Fibroblast of skin of right biceps (primary cell): ENCODE measurements around the gene ADAMTS14.
"Not testable (repeated sequence)": the region's sequence is repeated elsewhere in the genome, so short reads cannot be mapped to it uniquely, and the experiment has no call there.

Source experiments
- DNase-seq: peaks from one replicate; pipeline ENCODE4 v3.0.0-alpha.2; 2013

The ADAMTS14 gene

GRCh38 chr10:70656489-70656888 is 15.8 kb upstream of the ADAMTS14 start:
- peak; percentile 99 for DNase-seq

DNA sequence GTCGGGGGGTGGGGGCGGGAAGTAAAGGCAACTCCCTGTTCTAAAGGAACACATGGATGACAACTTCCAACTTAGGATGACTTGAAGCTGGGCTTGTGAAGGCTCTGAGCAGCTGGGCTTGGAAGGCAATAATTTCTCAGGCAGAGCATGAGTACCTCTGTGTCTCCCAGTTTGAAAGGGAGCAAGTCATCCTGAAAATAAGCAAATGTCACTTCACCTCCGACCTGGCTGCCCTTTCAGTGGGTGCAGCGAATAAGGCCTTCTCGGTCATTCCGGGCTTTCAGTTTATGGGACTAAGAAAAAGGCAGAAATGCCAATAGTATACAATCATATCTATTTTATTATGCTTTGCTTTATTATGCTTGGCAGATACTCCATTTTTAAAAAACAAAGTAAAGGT is 15.3 kb upstream of the ADAMTS14 start:
- no peak for DNase-seq

- no peak for DNase-seq
These were observed 13.6 kb upstream of the ADAMTS14 start for GRCh38 chr10:70658582-70659136.

- no peak for DNase-seq
These were observed 13.0 kb upstream of the ADAMTS14 start for GRCh38 chr10:70659306-70659705.

GRCh38 chr10:70660722-70661121 is 11.6 kb upstream of the ADAMTS14 start:
- no peak for DNase-seq

DNA sequence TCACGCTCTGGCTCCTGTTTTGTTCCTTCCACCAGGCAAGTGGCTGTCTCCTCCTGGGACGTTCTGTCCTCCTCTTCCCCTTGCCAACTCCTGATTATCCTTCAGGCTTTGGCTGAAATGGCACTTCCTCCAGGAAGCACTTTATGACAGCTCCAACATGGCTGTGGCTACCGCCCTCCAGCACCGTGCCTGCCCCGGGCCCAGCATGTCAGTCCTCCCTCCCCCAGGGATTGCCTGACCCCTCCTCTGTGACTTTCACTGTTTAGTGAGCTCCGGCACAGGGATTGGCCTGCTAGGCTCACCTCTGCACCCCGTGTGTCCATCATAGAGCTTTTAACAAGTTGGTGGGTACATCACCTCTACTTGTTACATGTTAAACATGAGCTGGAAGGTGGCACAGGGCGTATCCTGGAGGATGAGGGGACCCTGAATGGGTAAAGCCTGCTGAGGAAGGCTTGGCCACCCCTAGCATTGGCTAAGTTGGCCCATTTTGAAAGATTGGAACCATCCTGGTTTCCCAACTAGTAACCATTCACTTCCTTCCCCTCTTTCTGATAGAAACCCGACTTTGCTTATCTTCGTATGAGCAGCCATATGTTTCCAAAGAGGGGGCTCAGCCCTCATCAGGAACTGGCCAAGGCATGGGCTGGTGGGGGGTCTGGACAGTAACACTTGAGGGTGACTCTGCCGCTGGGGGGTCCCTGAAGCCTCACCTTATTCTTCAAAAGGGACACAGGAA is 10.5 kb upstream of the ADAMTS14 start:
- no peak for DNase-seq

- peak; percentile 58 for DNase-seq
These were observed 9.7 kb upstream of the ADAMTS14 start for GRCh38 chr10:70662362-70663220.

DNA sequence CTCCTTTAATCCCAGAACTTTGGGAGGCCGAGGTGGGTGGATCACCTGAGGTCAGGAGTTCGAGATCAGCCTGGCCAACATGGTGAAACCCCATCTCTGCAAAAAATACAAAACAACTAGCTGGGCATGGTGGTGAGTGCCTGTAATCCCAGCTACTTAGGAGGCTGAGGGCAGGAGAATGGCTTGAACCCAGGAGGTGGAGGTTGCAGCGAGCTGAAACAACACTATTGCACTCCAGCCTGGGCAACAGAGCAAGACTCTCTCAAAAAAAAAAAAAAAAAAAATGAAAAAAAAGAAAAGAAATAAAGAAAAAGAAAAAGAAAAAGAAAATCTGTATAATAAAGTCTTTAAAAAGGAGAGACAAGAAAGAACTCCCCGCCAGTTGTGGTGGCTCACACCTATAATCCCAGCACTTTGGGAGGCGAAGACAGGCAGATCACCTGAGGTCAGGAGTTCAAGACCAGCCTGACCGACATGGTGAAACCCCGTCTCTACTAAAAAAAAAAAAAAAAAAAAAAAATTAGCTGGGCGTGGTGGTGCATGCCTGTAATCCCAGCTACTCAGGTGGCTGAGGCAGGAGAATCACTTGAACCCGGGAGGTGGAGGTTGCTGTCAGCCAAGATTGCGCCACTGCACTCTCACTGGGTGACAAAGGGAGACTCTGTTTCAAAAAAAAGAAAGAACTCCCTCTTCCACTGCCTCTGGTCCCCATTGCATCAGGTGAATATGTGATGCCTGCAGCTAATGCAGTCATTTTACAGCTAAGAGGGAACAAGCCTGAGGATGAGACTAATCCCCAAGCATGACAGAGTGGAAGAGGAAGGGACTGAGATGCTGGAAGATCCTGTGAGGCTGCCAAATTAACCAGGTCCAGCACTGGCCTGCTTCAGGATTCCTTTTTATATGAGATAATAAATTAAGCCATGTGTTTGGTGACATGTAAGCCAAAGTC is 8.6 kb upstream of the ADAMTS14 start:
- DNase-seq, result peak; percentile 54

DNA sequence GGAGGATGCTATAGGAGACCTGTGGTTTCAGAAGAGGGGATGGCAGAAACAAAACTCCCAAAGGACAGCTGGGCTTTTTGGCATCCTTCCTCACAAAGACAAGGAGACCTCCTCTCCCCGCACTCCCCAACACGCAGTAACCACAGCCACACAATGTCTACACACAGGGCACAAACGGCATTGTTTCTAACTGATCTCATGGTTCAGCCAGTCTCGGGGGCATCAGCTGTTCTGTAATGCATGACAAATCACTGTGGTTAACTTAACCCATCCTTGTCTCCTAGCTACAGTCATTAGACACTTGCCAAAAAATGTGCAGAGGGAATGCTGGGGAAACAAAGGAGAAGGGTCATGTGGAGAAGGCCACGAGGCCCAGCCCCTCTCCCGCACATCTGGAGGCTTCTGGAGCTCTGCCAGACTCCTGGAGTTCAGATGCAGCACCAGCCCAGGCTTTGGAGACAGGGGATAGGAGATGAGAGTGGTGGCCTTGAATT is 7.6 kb upstream of the ADAMTS14 start:
- DNase-seq, result peak; percentile 98

DNA sequence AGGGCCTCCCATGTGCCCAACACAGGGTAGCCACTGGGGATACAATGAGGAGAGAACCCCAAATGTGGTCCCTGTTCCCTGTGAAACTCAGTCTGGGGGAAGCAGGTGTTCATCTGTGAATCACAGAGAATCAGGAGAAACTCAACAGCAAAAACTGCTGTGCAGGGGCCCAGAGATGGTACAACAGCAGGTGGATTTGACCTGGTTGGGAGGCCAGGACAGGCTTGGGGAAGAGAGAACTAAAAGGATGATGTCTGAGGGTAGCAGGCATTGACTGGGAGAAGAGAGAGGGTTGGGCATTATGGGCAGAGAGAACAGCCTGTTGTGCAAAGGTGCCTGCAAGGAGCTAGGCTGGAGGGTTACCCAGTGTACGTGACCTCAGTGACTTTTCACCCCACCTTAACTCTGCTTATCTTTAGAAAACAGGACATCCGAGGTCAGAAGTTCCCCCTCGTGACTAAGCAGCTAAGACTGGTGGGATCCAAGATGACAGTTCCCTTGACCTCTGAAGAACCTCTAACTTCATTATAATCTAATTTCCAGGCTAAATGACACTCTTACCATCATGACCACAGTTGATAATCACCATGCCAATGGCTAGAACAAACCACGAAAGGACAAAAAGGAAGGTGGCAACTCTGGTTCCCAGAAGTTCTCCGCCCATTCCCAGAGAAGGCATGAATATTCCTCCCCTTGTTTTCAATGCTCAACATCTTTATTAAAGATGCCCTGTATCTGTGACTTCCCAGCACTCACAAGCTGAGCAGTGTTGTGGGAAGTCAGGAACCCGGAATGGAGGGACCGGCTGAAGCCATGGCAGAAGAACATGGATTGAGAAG is 5.1 kb upstream of the ADAMTS14 start:
- no peak for DNase-seq

DNA sequence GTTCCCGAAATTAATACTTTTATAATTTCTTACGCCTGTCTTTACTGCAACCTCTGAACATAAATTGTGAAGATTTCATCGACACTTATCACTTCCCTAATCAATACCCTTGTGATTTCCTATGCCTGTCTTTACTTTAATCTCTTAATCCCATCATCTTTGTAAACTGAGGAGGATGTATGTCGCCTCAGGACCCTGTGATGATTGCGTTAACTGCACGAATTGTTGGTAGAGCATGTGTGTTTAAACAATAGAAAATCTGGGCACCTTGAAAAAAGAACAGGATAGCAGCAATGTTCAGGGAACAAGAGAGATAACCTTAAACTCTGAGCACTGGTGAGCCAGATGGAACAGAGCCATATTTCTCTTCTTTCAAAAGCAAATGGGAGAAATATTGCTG is 4.5 kb upstream of the ADAMTS14 start:
- DNase-seq, result not testable (repeated sequence)

DNA sequence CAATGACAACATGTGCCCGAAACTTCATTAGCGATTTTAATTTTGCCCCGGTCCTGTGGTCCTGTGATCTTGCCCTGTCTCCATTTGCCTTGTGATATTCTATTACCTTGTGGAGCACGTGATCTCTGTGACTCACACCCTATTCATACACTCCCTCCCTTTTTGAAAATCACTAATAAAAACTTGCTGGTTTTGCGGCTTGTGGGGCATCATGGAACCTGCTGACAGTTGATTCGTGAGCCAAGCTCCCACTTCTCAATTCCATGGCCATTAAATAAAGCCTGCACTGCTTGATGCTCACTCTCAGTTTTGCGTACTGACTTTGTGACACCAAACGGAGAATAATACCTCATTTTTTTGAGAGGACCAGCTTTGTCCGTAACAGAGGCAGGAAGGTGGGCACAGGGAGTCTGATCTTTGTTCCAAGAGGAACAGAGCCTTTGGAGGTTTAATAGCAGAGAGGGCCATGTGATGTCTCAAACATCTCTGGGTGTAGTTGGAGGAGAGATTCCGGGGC is 3.8 kb upstream of the ADAMTS14 start:
- peak; percentile 36 for DNase-seq

DNA sequence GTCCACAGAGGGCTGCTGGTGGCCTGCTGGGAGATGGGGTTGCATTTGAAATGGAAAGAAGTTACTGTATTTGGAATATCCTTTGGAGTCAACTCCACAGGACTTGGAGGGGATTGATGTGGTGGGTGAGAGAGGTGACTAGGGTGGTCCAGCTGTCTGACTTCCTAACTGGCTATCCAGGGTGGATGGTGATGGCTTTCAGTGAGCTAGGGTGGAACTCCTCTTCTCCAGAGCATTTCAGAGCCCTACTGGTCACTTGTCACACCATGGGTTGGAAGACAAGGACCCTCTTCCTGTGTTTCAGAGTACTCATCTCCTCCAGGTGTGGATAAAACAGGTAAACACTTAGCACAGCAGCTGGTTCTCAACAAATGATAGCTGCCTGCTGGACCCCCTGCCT is 3.3 kb upstream of the ADAMTS14 start:
- DNase-seq, result no peak

GRCh38 chr10:70669732-70670317 is 2.5 kb upstream of the ADAMTS14 start:
- DNase-seq, result no peak

DNA sequence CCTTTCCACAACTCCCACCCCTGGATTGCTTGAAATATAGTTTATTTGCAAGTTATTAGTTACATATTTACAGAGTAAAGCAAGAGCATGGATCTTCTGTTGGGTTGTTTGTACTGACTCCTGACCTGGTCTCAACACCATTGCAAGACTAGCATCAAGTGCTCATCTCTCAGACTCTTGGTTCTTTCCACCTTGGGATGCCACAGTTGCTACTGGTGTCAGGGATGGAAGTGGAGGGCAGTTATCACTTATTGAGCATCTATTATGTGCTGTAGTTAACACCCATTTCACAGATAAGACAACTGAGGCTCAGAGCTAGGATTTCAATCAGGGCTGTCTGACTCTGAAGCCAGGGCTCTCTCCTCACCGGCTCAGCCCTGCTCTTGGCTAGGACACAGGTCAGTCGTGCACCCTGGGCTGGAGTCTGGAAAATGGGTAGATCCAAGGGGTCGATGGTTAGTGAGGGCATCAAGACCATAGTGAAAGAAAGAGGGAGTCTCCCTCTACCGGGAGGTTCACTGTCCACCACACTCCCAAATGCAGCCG is 614 bp upstream of the ADAMTS14 start:
- no peak for DNase-seq

DNA sequence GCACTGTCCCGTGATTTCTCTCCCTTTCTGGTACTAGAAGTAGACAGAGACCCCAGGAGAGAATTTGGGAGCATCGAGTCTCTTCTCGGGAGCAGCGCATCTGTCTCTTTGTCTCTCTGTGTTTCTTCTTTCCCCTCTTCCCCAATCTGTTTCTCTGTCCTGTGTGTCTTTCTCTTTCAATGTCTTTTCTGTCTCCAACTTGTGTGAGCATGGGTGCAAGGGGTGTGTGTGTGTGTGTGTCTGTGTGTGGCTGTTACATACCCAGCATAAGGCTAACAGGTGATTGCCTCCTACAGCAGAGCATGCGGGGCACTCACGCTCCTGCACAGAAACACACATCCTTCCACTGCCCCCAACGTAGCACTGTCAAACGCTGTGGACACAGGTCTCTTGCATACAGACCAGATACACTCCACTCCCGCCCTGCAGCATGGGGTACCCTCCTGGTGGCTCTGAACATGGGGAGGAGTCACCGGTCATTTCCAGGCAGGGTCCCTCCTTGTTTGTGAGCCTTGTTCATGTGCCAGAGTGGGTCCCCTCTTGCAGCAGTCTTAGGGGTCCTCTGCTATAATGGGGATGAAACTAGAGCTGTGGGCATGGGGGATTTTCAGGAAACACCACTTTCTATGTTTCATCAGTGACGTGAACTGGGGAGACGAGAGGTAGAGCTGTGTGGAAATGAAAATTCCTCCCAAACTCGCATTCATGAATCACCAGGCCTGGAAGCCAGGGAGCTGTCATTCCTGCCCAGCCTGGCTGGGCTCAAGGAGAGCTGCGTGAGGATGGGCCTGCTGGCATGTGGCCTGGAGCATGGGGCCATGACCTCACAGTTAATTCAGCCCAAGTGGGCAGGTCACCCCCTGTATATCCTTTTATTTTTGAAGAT is 980 bp downstream of the ADAMTS14 start:
- DNase-seq, result peak; percentile 82

- DNase-seq, result no peak
These were observed 1.7 kb downstream of the ADAMTS14 start for GRCh38 chr10:70673929-70674559.

DNA sequence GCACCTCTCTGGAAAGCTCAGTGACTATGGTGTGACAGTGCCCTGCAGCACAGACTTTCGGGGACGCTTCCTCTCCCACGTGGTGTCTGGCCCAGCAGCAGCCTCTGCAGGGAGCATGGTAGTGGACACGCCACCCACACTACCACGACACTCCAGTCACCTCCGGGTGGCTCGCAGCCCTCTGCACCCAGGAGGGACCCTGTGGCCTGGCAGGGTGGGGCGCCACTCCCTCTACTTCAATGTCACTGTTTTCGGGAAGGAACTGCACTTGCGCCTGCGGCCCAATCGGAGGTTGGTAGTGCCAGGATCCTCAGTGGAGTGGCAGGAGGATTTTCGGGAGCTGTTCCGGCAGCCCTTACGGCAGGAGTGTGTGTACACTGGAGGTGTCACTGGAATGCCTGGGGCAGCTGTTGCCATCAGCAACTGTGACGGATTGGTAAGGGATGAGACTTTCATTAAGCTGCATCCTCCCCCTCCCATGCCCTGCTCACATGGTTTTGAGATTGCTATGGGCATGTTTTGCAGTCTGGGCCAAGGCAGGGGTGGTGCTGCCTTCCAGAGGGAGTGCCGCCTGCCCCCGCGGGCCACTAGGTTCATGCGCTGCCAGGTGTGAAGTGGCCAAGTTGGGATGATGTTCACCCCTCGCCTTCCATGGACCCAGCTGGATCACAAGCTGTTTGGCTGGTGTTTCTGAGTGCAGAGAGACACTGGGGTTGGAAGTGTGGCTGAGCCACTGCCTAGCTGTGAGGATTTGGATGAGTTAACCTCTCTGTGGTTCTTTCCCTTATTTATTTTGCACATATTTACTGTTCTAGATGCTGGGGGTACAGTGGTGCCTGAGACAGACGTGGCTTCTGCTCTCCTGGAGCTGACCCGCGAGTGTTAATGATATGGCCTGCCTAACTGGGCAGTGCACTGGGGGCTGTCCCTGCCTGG is 2.5 kb downstream of the ADAMTS14 start:
- DNase-seq, result no peak
